Gastrocnemius medialis (tissue), 4 donors: ENCODE measurements around the gene SLC31A2.

ENCODE experiments used
- POLR2A ChIP-seq, 2 donors: fragments of 450-650 bp; IDR thresholded peaks; one replicate each; pipeline ENCODE4 v1.6.1; 2017; ENCODE audit warnings: antibody characterized with exemption in 2 of 2, mild to moderate bottlenecking in 2 of 2, moderate library complexity in 2 of 2
- TF ChIP-seq, protein P1 (sequence below), 5 experiments: fragments of 450-650 bp in 3 of 5; fragments of 200-600 bp in 2 of 5; sonication (generic) in 2 of 5; IDR thresholded peaks in 4 of 5; conservative IDR thresholded peaks in 1 of 5; 1 replicate in 4 of 5; 2 replicates in 1 of 5; pipeline ENCODE4 v1.5.1; 2016 to 2019; ENCODE audit warnings: antibody characterized with exemption in 5 of 5, mild to moderate bottlenecking in 3 of 5, moderate library complexity in 3 of 5

DNA sequence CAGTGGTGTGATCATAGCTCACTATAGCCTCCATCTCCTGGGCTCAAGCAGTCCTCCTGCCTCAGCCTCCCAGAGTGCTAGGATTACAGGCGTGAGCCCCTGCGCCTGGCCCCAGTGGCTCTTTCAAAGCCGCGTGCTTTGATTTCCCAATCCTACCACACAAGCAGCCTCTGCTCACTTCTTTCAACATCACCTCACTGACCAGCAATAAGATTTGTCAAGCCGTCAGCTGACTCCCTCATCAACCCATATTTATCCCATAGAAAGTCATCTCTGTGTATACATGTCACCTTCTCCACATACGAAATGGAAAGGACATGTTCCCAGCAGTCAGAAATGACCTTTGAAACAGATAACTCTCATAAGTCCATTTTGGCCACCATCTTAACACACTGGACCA, 26.0 kb downstream of the SLC31A2 start:
- no peak for TF ChIP-seq POLR2A (IDR thresholded peaks at IDR 0.05)
- TF ChIP-seq, protein P1, sequence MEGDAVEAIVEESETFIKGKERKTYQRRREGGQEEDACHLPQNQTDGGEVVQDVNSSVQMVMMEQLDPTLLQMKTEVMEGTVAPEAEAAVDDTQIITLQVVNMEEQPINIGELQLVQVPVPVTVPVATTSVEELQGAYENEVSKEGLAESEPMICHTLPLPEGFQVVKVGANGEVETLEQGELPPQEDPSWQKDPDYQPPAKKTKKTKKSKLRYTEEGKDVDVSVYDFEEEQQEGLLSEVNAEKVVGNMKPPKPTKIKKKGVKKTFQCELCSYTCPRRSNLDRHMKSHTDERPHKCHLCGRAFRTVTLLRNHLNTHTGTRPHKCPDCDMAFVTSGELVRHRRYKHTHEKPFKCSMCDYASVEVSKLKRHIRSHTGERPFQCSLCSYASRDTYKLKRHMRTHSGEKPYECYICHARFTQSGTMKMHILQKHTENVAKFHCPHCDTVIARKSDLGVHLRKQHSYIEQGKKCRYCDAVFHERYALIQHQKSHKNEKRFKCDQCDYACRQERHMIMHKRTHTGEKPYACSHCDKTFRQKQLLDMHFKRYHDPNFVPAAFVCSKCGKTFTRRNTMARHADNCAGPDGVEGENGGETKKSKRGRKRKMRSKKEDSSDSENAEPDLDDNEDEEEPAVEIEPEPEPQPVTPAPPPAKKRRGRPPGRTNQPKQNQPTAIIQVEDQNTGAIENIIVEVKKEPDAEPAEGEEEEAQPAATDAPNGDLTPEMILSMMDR (IDR thresholded peaks at IDR 0.05 in 4 of 5, conservative IDR thresholded peaks at IDR 0.05 in 1 of 5), result no peak
